BE2C (cell line): ENCODE results near the gene EFCAB6.

Source experiments
- DNase-seq: peaks from one replicate; pipeline ENCODE4 v3.0.0-alpha.2; 2020
- H3K27me3 ChIP-seq: fragments of 250-450 bp; sonication (Bioruptor Pico); 2 replicates; pipeline ENCODE4 v1.5.1; 2020; ENCODE audit warnings: mild to moderate bottlenecking
- H3K36me3 ChIP-seq: fragments of 250-450 bp; sonication (Bioruptor Pico); 2 replicates; pipeline ENCODE4 v1.5.1; 2020; ENCODE audit warnings: mild to moderate bottlenecking
- H3K4me1 ChIP-seq: fragments of 250-450 bp; sonication (Bioruptor Pico); 2 replicates; pipeline ENCODE4 v1.5.1; 2020
- H3K4me3 ChIP-seq: 2 replicates; pipeline ENCODE4 v1.5.1; 2011; ENCODE audit warnings: low read depth, low read length
- H3K9me3 ChIP-seq: fragments of 250-450 bp; sonication (Bioruptor Pico); 2 replicates; pipeline ENCODE4 v1.5.1; 2020
- CTCF ChIP-seq: IDR thresholded peaks from 2 replicates; pipeline ENCODE4 v1.5.1; 2012; ENCODE audit warnings: mild to moderate bottlenecking, low read depth, low read length

Gene EFCAB6

GRCh38 chr22:43821606-43822425 lies 9.7 kb upstream of the EFCAB6 start:
- no peak for DNase-seq
- TF ChIP-seq CTCF, result no peak
- no peaks in the 10 kb centered on the region for H3K27me3 ChIP-seq

GRCh38 chr22:43820651-43821305 lies 8.7 kb upstream of the EFCAB6 start:
- H3K36me3 ChIP-seq, result no peaks in the 10 kb centered on the region
- no peak for DNase-seq

More at GRCh38 chr22:43821606-43822425, 9.7 kb upstream of the EFCAB6 start:
- no peaks in the 10 kb centered on the region for H3K36me3 ChIP-seq
- H3K4me1 ChIP-seq, result peaks cover 6% of the 10 kb centered on the region
- no peaks in the 10 kb centered on the region for H3K9me3 ChIP-seq
- H3K4me3 ChIP-seq, result no peak overlapping the region

GRCh38 chr22:43819931-43820640 lies 8.0 kb upstream of the EFCAB6 start:
- no peak for DNase-seq
- Histone ChIP-seq H3K4me1 (no peaks in the 10 kb centered on the region), H3K4me3 (no peak overlapping the region), H3K27me3 (no peaks in the 10 kb centered on the region), H3K9me3 (no peaks in the 10 kb centered on the region), H3K36me3 (no peaks in the 10 kb centered on the region)
- TF ChIP-seq CTCF, result no peak

More at GRCh38 chr22:43820651-43821305, 8.7 kb upstream of the EFCAB6 start:
- Histone ChIP-seq H3K4me1 (no peaks in the 10 kb centered on the region), H3K4me3 (no peak overlapping the region), H3K9me3 (no peaks in the 10 kb centered on the region), H3K27me3 (no peaks in the 10 kb centered on the region)
- no peak for TF ChIP-seq CTCF

GRCh38 chr22:43819421-43819921 lies 7.4 kb upstream of the EFCAB6 start:
- no peaks in the 10 kb centered on the region for H3K36me3 ChIP-seq
- H3K27me3 ChIP-seq, result no peaks in the 10 kb centered on the region
- no peak for DNase-seq
- no peaks in the 10 kb centered on the region for H3K9me3 ChIP-seq
- no peak for TF ChIP-seq CTCF
- H3K4me1 ChIP-seq, result no peaks in the 10 kb centered on the region
- no peak overlapping the region for H3K4me3 ChIP-seq

GRCh38 chr22:43818981-43819380 lies 6.9 kb upstream of the EFCAB6 start:
- Histone ChIP-seq H3K36me3 (no peaks in the 10 kb centered on the region), H3K4me3 (no peak overlapping the region), H3K27me3 (no peaks in the 10 kb centered on the region), H3K9me3 (no peaks in the 10 kb centered on the region), H3K4me1 (no peaks in the 10 kb centered on the region)
- no peak for DNase-seq
- TF ChIP-seq CTCF, result no peak
